ENCODE results near the gene NACC2. TPM values are rescaled to one million over a fixed set of nuclear protein-coding genes. Genes with fewer than 3 reads are reported as not detected.

The NACC2 gene
- total and polyA plus RNA-seq, 2 donors (not counting 1 experiment from before 2014, with no cell fraction given) = 0.34 to 1.9 TPM

GRCh38 chr9:136055715-136056545 lies 39.2 kb downstream of the NACC2 start:
- H3K4me3 ChIP-seq (ENCODE audit: control extremely low read depth in 1 of 5, extremely low read depth in 1 of 5, insufficient read depth in 1 of 5, low read depth in 2 of 5, low read length in 4 of 5) = no peak overlapping the region
- ChIA-PET POLR2A (no interaction called here), CTCF (no interaction called here)
- H3K79me2 ChIP-seq (ENCODE audit: control insufficient read depth, insufficient read depth, low read length) = no peaks in the 10 kb centered on the region
- no peak overlapping the region for H2AFZ ChIP-seq (ENCODE audit: insufficient read depth, low read depth, low read length, poor library complexity, severe bottlenecking)
- ATAC-seq (ENCODE audit: low read depth) (peak; percentile 65), DNase-seq (no peak)
- Mint-ChIP-seq H3K4me3 (peak overlapping the region; percentile 78), H3K4me1 (peaks cover 23% of the 10 kb centered on the region), H3K27me3 (peaks cover 18% of the 10 kb centered on the region), H3K27ac (peak overlapping the region; percentile 76), H3K9me3 (ENCODE audit: insufficient read depth) (no peaks in the 10 kb centered on the region)
- H3K9me3 ChIP-seq (ENCODE audit: control extremely low read depth in 1 of 3, control insufficient read depth in 2 of 3, insufficient read depth in 1 of 3, low read length in 2 of 3) = peaks cover 0 to 3% (median 0%) of the 10 kb centered on the region in 3 donors
- no peaks in the 10 kb centered on the region for H3K36me3 ChIP-seq (replicated peaks in 1 of 2; ENCODE audit: control extremely low read depth in 1 of 2, control insufficient read depth in 1 of 2, extremely low read depth in 1 of 2, insufficient read depth in 2 of 2, low read length in 1 of 2)
- H4K20me1 ChIP-seq (ENCODE audit: control insufficient read depth, insufficient read depth, low read length, poor library complexity, severe bottlenecking) = no peaks in the 10 kb centered on the region
- H3K27me3 ChIP-seq (replicated peaks in 1 of 4; ENCODE audit: control extremely low read depth in 1 of 4, control insufficient read depth in 3 of 4, insufficient read depth in 4 of 4, low read length in 3 of 4) = peaks cover 0 to 43% (median 5%) of the 10 kb centered on the region in 4 experiments
- H3K9ac ChIP-seq (ENCODE audit: low read length) = no peak overlapping the region
- TF ChIP-seq EZH2 (IDR thresholded peaks at IDR 0.05; ENCODE audit: borderline replicate concordance, insufficient read depth, low read depth, low read length, poor library complexity, severe bottlenecking) (no peak), CTCF (IDR thresholded peaks at IDR 0.05) (no peak)
- intact Hi-C loops (cut with micrococcal nuclease) = no loop called here
- H3K4me1 ChIP-seq (ENCODE audit: control insufficient read depth in 2 of 2, insufficient read depth in 2 of 2, low read length in 2 of 2) = peaks cover 8 to 34% of the 10 kb centered on the region in 2 donors
- H3K4me2 ChIP-seq (replicated peaks; ENCODE audit: low read depth, low read length, poor library complexity, severe bottlenecking) = peak overlapping the region; percentile 44
- 39% methylated on average over 25 of the region's 30 CpGs for WGBS (ENCODE audit: insufficient coverage)
- H3K27ac ChIP-seq (ENCODE audit: low read length in 2 of 2) = no peak overlapping the region
